SK-N-SH treated with all-trans-retinoic acid at 6 μM for 48 hours (cell line): ENCODE results near the gene DCDC2.

Experiments used
- ATAC-seq: fragments of 200-7000 bp; cut with Tn5 transposase; 3 replicates; pipeline ENCODE4 v1.9.1; 2020; ENCODE audit warnings: mild to moderate bottlenecking, moderate library complexity
- ARNTL ChIP-seq: fragments of 450-650 bp; formaldehyde crosslinking; IDR thresholded peaks from 2 replicates; pipeline ENCODE4 v1.5.0; 2020; ENCODE audit warnings: low read depth, mild to moderate bottlenecking, moderate library complexity, borderline replicate concordance
- BACH2 ChIP-seq: fragments of 250-450 bp; sonication (Bioruptor Pico); IDR thresholded peaks from 2 replicates; pipeline ENCODE4 v1.9.0; 2021; ENCODE audit warnings: mild to moderate bottlenecking, borderline replicate concordance
- CSDC2 ChIP-seq: fragments of 250-450 bp; sonication (Bioruptor Pico); IDR thresholded peaks from 2 replicates; pipeline ENCODE4 v1.5.0; 2020; ENCODE audit warnings: mild to moderate bottlenecking, moderate library complexity
- ESRRG ChIP-seq: fragments of 250-450 bp; sonication (Bioruptor Pico); IDR thresholded peaks from 2 replicates; pipeline ENCODE4 v1.6.1; 2021; ENCODE audit warnings: mild to moderate bottlenecking
- GLIS3 ChIP-seq: fragments of 250-450 bp; sonication (Bioruptor Pico); IDR thresholded peaks from 2 replicates; pipeline ENCODE4 v1.5.0; 2020; ENCODE audit warnings: mild to moderate bottlenecking, moderate library complexity
- ISL1 ChIP-seq: fragments of 250-450 bp; sonication (Bioruptor Pico); IDR thresholded peaks from 2 replicates; pipeline ENCODE4 v2.1.2; 2022; ENCODE audit warnings: mild to moderate bottlenecking, moderate library complexity
- OSR1 ChIP-seq: fragments of 250-450 bp; sonication (Bioruptor Pico); IDR thresholded peaks from 2 replicates; pipeline ENCODE4 v1.8.0; 2022; ENCODE audit warnings: moderate library complexity, mild to moderate bottlenecking, inconsistent platforms
- POU6F1 ChIP-seq: fragments of 250-450 bp; sonication (Bioruptor Pico); IDR thresholded peaks from 2 replicates; pipeline ENCODE4 v1.8.0; 2021; ENCODE audit warnings: low read depth, mild to moderate bottlenecking, moderate library complexity, borderline replicate concordance
- RARB ChIP-seq: fragments of 250-450 bp; sonication (Bioruptor Pico); IDR thresholded peaks from 2 replicates; pipeline ENCODE4 v1.8.0; 2021; ENCODE audit warnings: mild to moderate bottlenecking, moderate library complexity
- SNAI2 ChIP-seq: fragments of 250-450 bp; sonication (Bioruptor Pico); IDR thresholded peaks from 2 replicates; pipeline ENCODE4 v1.5.0; 2020; ENCODE audit warnings: mild to moderate bottlenecking, moderate library complexity
- TCF4 ChIP-seq: fragments of 250-450 bp; sonication (Bioruptor Pico); IDR thresholded peaks from 2 replicates; pipeline ENCODE4 v1.8.0; 2021; ENCODE audit warnings: mild to moderate bottlenecking, moderate library complexity, borderline replicate concordance
- TOX ChIP-seq: fragments of 250-450 bp; sonication (Bioruptor Pico); IDR thresholded peaks from 2 replicates; pipeline ENCODE4 v1.8.0; 2021; ENCODE audit warnings: mild to moderate bottlenecking, moderate library complexity, borderline replicate concordance
- TSHZ2 ChIP-seq: fragments of 250-450 bp; sonication (Bioruptor Pico); IDR thresholded peaks from 2 replicates; pipeline ENCODE4 v1.5.0; 2020; ENCODE audit warnings: mild to moderate bottlenecking, moderate library complexity
- ZFP3 ChIP-seq: fragments of 250-450 bp; sonication (Bioruptor Pico); IDR thresholded peaks from 2 replicates; pipeline ENCODE4 v1.5.0; 2020; ENCODE audit warnings: mild to moderate bottlenecking, moderate library complexity
- ZFP30 ChIP-seq: fragments of 450-650 bp; formaldehyde crosslinking; IDR thresholded peaks from 2 replicates; pipeline ENCODE4 v1.5.0; 2022; ENCODE audit warnings: mild to moderate bottlenecking, moderate library complexity
- ZNF565 ChIP-seq: fragments of 450-650 bp; formaldehyde crosslinking; conservative IDR thresholded peaks from 2 replicates; pipeline ENCODE4 v1.5.0; 2020; ENCODE audit warnings: low read depth, mild to moderate bottlenecking, moderate library complexity
- ZNF70 ChIP-seq: fragments of 450-650 bp; formaldehyde crosslinking; IDR thresholded peaks from 2 replicates; pipeline ENCODE4 v1.5.0; 2020; ENCODE audit warnings: mild to moderate bottlenecking, moderate library complexity
- ZNF8 ChIP-seq: fragments of 450-650 bp; formaldehyde crosslinking; IDR thresholded peaks from 2 replicates; pipeline ENCODE4 v1.5.0; 2020; ENCODE audit warnings: mild to moderate bottlenecking, moderate library complexity
- TF ChIP-seq, protein P1 (sequence below): fragments of 250-450 bp; sonication (Bioruptor Pico); IDR thresholded peaks from 2 replicates; pipeline ENCODE4 v1.5.1; 2020; ENCODE audit warnings: low read depth, mild to moderate bottlenecking, moderate library complexity
- TF ChIP-seq, protein P2 (sequence below): fragments of 250-450 bp; sonication (Bioruptor Pico); IDR thresholded peaks from 2 replicates; pipeline ENCODE4 v1.8.0; 2020; ENCODE audit warnings: mild to moderate bottlenecking, moderate library complexity, borderline replicate concordance
- TF ChIP-seq, protein P3 (sequence below): fragments of 250-450 bp; sonication (Bioruptor Pico); IDR thresholded peaks from 2 replicates; pipeline ENCODE4 v1.5.1; 2021; ENCODE audit warnings: mild to moderate bottlenecking, moderate library complexity

The DCDC2 gene

GRCh38 chr6:24394780-24395437, 37.0 kb upstream of the DCDC2 start:
- no peak for ATAC-seq
- TF ChIP-seq, protein P1, sequence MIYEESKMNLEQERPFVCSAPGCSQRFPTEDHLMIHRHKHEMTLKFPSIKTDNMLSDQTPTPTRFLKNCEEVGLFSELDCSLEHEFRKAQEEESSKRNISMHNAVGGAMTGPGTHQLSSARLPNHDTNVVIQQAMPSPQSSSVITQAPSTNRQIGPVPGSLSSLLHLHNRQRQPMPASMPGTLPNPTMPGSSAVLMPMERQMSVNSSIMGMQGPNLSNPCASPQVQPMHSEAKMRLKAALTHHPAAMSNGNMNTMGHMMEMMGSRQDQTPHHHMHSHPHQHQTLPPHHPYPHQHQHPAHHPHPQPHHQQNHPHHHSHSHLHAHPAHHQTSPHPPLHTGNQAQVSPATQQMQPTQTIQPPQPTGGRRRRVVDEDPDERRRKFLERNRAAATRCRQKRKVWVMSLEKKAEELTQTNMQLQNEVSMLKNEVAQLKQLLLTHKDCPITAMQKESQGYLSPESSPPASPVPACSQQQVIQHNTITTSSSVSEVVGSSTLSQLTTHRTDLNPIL (CRISPR knock-in tag) = no peak
- no peak for TF ChIP-seq ZNF8
- no peak for TF ChIP-seq ARNTL (CRISPR knock-in tag)
- TF ChIP-seq CSDC2 (CRISPR knock-in tag) = no peak
- no peak for TF ChIP-seq ISL1 (CRISPR knock-in tag)
- no peak for TF ChIP-seq TCF4 (CRISPR knock-in tag)
- no peak for TF ChIP-seq SNAI2
- no peak for TF ChIP-seq BACH2
- TF ChIP-seq, protein P2, sequence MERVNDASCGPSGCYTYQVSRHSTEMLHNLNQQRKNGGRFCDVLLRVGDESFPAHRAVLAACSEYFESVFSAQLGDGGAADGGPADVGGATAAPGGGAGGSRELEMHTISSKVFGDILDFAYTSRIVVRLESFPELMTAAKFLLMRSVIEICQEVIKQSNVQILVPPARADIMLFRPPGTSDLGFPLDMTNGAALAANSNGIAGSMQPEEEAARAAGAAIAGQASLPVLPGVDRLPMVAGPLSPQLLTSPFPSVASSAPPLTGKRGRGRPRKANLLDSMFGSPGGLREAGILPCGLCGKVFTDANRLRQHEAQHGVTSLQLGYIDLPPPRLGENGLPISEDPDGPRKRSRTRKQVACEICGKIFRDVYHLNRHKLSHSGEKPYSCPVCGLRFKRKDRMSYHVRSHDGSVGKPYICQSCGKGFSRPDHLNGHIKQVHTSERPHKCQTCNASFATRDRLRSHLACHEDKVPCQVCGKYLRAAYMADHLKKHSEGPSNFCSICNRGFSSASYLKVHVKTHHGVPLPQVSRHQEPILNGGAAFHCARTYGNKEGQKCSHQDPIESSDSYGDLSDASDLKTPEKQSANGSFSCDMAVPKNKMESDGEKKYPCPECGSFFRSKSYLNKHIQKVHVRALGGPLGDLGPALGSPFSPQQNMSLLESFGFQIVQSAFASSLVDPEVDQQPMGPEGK = no peak
- no peak for TF ChIP-seq ZFP3
- no peak for TF ChIP-seq ZNF565 (CRISPR knock-in tag)

DNA sequence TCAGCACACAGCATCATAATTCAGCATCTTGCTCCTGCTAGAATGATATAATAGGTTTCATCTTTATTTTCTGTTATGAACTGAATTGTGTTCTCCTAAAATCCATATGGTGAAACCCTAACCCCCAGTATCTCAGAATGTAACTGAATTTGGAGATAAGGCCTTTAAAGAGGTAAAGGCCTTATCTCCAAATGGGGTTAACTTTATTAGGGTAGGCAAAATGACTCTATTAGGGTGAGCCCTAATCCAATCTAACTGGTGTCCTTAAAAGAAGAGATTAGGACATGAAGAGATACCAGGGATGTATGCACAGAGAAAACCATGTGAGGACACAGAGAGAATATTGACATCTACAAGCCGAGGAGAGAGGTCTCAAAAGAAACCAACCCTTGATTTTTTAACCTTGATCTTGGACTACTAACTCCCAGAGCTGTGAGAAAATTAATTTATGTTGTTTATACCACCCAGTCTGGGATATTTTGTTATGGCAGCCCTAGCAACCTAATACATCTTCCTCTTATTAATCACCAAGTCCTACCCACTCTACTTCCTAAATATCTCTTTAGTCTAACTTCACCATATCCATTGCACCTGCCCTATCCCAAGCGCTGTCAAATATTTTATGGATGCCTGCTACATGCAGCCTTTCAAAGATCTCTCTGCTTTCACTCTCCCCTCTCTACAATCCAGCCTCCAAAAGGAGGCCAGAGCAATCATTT, 36.4 kb upstream of the DCDC2 start:
- TF ChIP-seq ESRRG (no peak), TSHZ2 (peak; percentile 80), POU6F1 (no peak), TCF4 (CRISPR knock-in tag) (peak; percentile 90)
- TF ChIP-seq, protein P3, sequence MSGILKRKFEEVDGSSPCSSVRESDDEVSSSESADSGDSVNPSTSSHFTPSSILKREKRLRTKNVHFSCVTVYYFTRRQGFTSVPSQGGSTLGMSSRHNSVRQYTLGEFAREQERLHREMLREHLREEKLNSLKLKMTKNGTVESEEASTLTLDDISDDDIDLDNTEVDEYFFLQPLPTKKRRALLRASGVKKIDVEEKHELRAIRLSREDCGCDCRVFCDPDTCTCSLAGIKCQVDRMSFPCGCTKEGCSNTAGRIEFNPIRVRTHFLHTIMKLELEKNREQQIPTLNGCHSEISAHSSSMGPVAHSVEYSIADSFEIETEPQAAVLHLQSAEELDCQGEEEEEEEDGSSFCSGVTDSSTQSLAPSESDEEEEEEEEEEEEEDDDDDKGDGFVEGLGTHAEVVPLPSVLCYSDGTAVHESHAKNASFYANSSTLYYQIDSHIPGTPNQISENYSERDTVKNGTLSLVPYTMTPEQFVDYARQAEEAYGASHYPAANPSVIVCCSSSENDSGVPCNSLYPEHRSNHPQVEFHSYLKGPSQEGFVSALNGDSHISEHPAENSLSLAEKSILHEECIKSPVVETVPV (CRISPR knock-in tag) = peak; percentile 44; the same call in 1 of the 2 replicates
- TF ChIP-seq, all 23 proteins: peak for 3
- no peak for ATAC-seq

DNA sequence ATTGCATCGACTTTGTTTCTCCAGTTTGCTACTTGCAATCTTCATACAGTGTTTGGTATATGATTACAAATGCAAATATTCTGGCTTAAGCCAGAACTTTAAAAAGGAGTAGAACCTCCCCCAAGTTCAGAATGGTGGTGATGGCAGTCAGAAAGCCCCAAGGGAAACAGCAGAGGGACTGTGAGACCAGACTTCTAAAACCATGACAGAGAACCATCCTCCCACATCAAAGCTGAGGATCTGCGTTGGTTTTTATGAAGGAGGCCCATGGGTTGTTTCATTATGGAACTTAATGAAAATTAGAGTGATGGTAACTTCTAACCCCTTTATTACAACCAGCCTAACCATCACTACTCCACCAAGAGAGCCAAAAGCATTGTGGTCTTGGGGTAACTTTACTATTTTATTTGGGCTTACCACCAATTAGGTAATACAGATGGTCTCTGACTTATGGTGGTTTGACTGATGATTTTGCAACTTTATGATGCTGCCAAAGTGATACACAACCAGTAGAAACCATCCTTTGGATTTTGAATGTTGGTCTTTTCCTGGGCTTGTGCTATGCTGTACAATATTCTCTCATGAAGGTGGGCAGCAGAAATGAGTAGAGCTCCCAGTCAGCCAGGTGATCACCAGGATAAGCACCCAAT, 34.0 kb upstream of the DCDC2 start:
- ATAC-seq = no peak
- no peak for TF ChIP-seq BACH2
- TF ChIP-seq TOX (CRISPR knock-in tag) = no peak
- TF ChIP-seq ZNF565 (CRISPR knock-in tag) = no peak
- TF ChIP-seq OSR1 = no peak
- no peak for TF ChIP-seq SNAI2
- TF ChIP-seq ZFP3 = no peak
- TF ChIP-seq ESRRG = no peak
- TF ChIP-seq ZNF70 (CRISPR knock-in tag) = no peak
- TF ChIP-seq, protein P1 (CRISPR knock-in tag) = no peak
- TF ChIP-seq, protein P2 = no peak
- no peak for TF ChIP-seq GLIS3
- TF ChIP-seq ZFP30 (CRISPR knock-in tag) = no peak
- no peak for TF ChIP-seq ISL1 (CRISPR knock-in tag)
- no peak for TF ChIP-seq RARB (CRISPR knock-in tag)
